Measurements from ENCODE around the gene ST8SIA4. TPM values are rescaled to one million over a fixed set of nuclear protein-coding genes. Genes with fewer than 3 reads are reported as not detected.

The ST8SIA4 gene
- total RNA-seq, 1 experiment from 2014 or later, result not detected

DNA sequence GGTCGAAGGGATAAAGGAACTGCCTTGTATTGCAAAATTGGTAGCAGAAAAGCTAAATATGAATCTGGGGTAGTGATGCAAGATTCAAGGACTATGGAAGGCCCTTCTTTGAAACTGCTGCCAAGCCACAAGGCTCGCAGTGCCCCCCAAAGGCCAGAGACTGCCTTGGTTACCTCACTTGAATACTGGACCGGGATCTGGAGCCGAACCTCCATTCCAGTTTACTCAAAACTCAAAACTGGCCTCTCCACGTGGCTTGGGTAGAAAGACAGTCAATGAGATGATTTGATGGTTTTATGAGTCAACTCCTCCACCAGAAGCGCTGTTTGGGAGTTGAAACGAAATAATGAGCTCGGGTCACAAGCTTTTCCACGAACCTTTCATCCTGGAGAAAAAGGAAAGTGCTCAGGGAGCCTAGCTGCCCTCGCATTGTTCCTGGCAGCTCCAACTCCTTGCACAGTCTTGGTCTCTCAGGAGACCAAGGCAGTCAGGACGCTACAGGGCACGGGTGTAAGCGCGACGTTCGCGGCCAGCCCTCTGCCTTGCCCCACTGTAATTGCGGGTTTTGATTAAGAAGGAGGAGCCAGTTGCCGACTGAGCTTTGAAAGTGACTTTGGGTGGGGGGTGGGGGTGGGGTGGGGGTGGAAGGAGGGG, 2.8 kb downstream of the ST8SIA4 start:
- Histone ChIP-seq H3K4me2 (ENCODE audit: insufficient read depth, insufficient read length, low read length) (peak overlapping the region; percentile 99), H4K20me1 (ENCODE audit: control insufficient read depth, insufficient read depth, insufficient read length) (no peaks in the 10 kb centered on the region), H4K8ac (replicated peaks; ENCODE audit: insufficient read length, low read depth, low read length) (no peak overlapping the region), H2BK5ac (ENCODE audit: insufficient read length, low read length) (no peak overlapping the region), H3K79me2 (ENCODE audit: insufficient read depth, low read length) (no peaks in the 10 kb centered on the region), H3K9ac (ENCODE audit: extremely low read depth, insufficient read length, low read length) (peak overlapping the region; percentile 11), H3K18ac (ENCODE audit: insufficient read length, low read depth, low read length) (peak overlapping the region; percentile 36), H3K14ac (ENCODE audit: insufficient read depth, low read length) (no peak overlapping the region), H2BK15ac (ENCODE audit: low read depth, low read length) (no peak overlapping the region), H3K27ac (ENCODE audit: insufficient read length, low read depth, low read length) (no peak overlapping the region), H2AFZ (ENCODE audit: low read length) (peak overlapping the region; percentile 96), H4K5ac (ENCODE audit: insufficient read length, low read depth, low read length) (no peak overlapping the region), H2AK5ac (ENCODE audit: insufficient read length, low read length) (no peak overlapping the region), H3K27me3 (ENCODE audit: insufficient read depth, low read length) (peaks cover 38% of the 10 kb centered on the region), H2BK12ac (ENCODE audit: insufficient read length, low read depth, low read length) (no peak overlapping the region), H3K23me2 (ENCODE audit: insufficient read length, low read depth, low read length, poor library complexity, severe bottlenecking) (peaks cover 16% of the 10 kb centered on the region), H4K91ac (ENCODE audit: insufficient read length, low read depth, low read length) (no peak overlapping the region), H2BK20ac (ENCODE audit: low read depth, low read length, poor library complexity, severe bottlenecking) (no peak overlapping the region), H3T11ph (ENCODE audit: low read length) (no peak overlapping the region), H3K4ac (ENCODE audit: low read depth, low read length) (no peak overlapping the region), H3K56ac (ENCODE audit: insufficient read length, low read depth, low read length) (no peak overlapping the region), H3K79me1 (ENCODE audit: insufficient read depth, low read depth, low read length, poor library complexity, severe bottlenecking) (no peaks in the 10 kb centered on the region), H3K4me1 (ENCODE audit: insufficient read depth, low read length) (peaks cover 2% of the 10 kb centered on the region; the same call in 1 of the 2 replicates), H3K23ac (ENCODE audit: insufficient read length, low read depth, low read length) (no peak overlapping the region), H3K9me3 (ENCODE audit: control insufficient read depth, low read depth, low read length) (no peaks in the 10 kb centered on the region), H2BK120ac (ENCODE audit: low read depth, low read length, poor library complexity, severe bottlenecking) (no peak overlapping the region)
- Mint-ChIP-seq H3K4me3 (peak overlapping the region; percentile 68 to 92), H3K9me3 (no peaks in the 10 kb centered on the region; a peak in 1 of 5 replicates), H3K4me1 (peaks cover 34 to 36% of the 10 kb centered on the region in 2 experiments), H3K27me3 (ENCODE audit: low read depth) (peaks cover 74% of the 10 kb centered on the region), H3K36me3 (ENCODE audit: insufficient read depth in 1 of 3, low read depth in 3 of 3) (no peaks in the 10 kb centered on the region; a peak in 1 of 7 replicates), H3K27ac (no peak overlapping the region; a peak in 1 of 7 replicates)
- WGBS (ENCODE audit: extremely low coverage, insufficient read length, low lambda C conversion rate), result no CpG with 5 or more reads among the region's 19 CpGs
- peak; percentile 46 for DNase-seq
- TF ChIP-seq, protein P1, sequence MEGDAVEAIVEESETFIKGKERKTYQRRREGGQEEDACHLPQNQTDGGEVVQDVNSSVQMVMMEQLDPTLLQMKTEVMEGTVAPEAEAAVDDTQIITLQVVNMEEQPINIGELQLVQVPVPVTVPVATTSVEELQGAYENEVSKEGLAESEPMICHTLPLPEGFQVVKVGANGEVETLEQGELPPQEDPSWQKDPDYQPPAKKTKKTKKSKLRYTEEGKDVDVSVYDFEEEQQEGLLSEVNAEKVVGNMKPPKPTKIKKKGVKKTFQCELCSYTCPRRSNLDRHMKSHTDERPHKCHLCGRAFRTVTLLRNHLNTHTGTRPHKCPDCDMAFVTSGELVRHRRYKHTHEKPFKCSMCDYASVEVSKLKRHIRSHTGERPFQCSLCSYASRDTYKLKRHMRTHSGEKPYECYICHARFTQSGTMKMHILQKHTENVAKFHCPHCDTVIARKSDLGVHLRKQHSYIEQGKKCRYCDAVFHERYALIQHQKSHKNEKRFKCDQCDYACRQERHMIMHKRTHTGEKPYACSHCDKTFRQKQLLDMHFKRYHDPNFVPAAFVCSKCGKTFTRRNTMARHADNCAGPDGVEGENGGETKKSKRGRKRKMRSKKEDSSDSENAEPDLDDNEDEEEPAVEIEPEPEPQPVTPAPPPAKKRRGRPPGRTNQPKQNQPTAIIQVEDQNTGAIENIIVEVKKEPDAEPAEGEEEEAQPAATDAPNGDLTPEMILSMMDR (conservative IDR thresholded peaks at IDR 0.05), result peak; percentile 59
